ENCODE data around the gene ASB15.

Gene ASB15

GRCh38 chr7:123608991-123609882, 7.6 kb downstream of the ASB15 start:
- Histone ChIP-seq H3K27me3 (replicated peaks) (no peaks in the 10 kb centered on the region), H3K27ac (no peak overlapping the region), H3K36me3 (replicated peaks) (no peaks in the 10 kb centered on the region), H3K4me3 (ENCODE audit: low read depth, low read length) (no peak overlapping the region)
- no peak for TF ChIP-seq CTCF (IDR thresholded peaks at IDR 0.05; ENCODE audit: low read depth, low read length, missing control alignments)
- in situ Hi-C loops (cut with HindIII; ENCODE audit: low pct_ligation_motif_present, low sequenced_read_pairs), result no loop called here
- DNase-seq, result no peak

- Histone ChIP-seq H3K4me3 (ENCODE audit: low read depth, low read length) (no peak overlapping the region), H3K27ac (no peak overlapping the region), H3K27me3 (replicated peaks) (no peaks in the 10 kb centered on the region), H3K36me3 (replicated peaks) (no peaks in the 10 kb centered on the region)
- DNase-seq, result no peak
- no peak for TF ChIP-seq CTCF (IDR thresholded peaks at IDR 0.05; ENCODE audit: low read depth, low read length, missing control alignments)
- in situ Hi-C loops (cut with HindIII; ENCODE audit: low pct_ligation_motif_present, low sequenced_read_pairs), result no loop called here
Observed at GRCh38 chr7:123609883-123610239, 8.2 kb downstream of the ASB15 start.

- no peak overlapping the region for H3K4me3 ChIP-seq (ENCODE audit: low read depth, low read length)
- no peak for TF ChIP-seq CTCF (IDR thresholded peaks at IDR 0.05; ENCODE audit: low read depth, low read length, missing control alignments)
- no peaks in the 10 kb centered on the region for H3K36me3 ChIP-seq (replicated peaks)
- H3K27me3 ChIP-seq (replicated peaks), result no peaks in the 10 kb centered on the region
- no peak overlapping the region for H3K27ac ChIP-seq
- DNase-seq, result no peak
- in situ Hi-C loops (cut with HindIII; ENCODE audit: low pct_ligation_motif_present, low sequenced_read_pairs), result no loop called here
Observed at GRCh38 chr7:123612024-123612423, 10.4 kb downstream of the ASB15 start.

- Histone ChIP-seq H3K4me3 (ENCODE audit: low read depth, low read length) (no peak overlapping the region), H3K36me3 (replicated peaks) (no peaks in the 10 kb centered on the region), H3K27ac (no peak overlapping the region), H3K27me3 (replicated peaks) (no peaks in the 10 kb centered on the region)
- in situ Hi-C loops (cut with HindIII; ENCODE audit: low pct_ligation_motif_present, low sequenced_read_pairs), result no loop called here
- DNase-seq, result peak; percentile 47
- no peak for TF ChIP-seq CTCF (IDR thresholded peaks at IDR 0.05; ENCODE audit: low read depth, low read length, missing control alignments)
Observed at GRCh38 chr7:123615344-123615743, 13.7 kb downstream of the ASB15 start.

- Histone ChIP-seq H3K27ac (no peak overlapping the region), H3K27me3 (replicated peaks) (no peaks in the 10 kb centered on the region), H3K4me3 (ENCODE audit: low read depth, low read length) (no peak overlapping the region), H3K36me3 (replicated peaks) (no peaks in the 10 kb centered on the region)
- in situ Hi-C loops (cut with HindIII; ENCODE audit: low pct_ligation_motif_present, low sequenced_read_pairs), result no loop called here
- TF ChIP-seq CTCF (IDR thresholded peaks at IDR 0.05; ENCODE audit: low read depth, low read length, missing control alignments), result no peak
- DNase-seq, result no peak
Observed at GRCh38 chr7:123616223-123616622, 14.6 kb downstream of the ASB15 start.

- no peaks in the 10 kb centered on the region for H3K27me3 ChIP-seq (replicated peaks)
- no peak for DNase-seq
- no peak overlapping the region for H3K4me3 ChIP-seq (ENCODE audit: low read depth, low read length)
- no peak for TF ChIP-seq CTCF (IDR thresholded peaks at IDR 0.05; ENCODE audit: low read depth, low read length, missing control alignments)
- H3K27ac ChIP-seq, result no peak overlapping the region
- in situ Hi-C loops (cut with HindIII; ENCODE audit: low pct_ligation_motif_present, low sequenced_read_pairs), result no loop called here
- no peaks in the 10 kb centered on the region for H3K36me3 ChIP-seq (replicated peaks)
Observed at GRCh38 chr7:123621707-123622106, 20.1 kb downstream of the ASB15 start.
